GM13976 (cell line): ENCODE results near the gene RPL26.
"Not testable (repeated sequence)": the region's sequence is repeated elsewhere in the genome, so short reads cannot be mapped to it uniquely, and the experiment has no call there.

ENCODE experiments used
- DNase-seq: peaks from one replicate; pipeline ENCODE4 v3.0.0; 2012; ENCODE audit warnings: low spot score
- in situ Hi-C: fragments of 300-500 bp; cut with MboI; formaldehyde crosslinking; loops from one replicate; pipeline ENCODE4 v1.12.0; 2022; ENCODE audit warnings: low sequenced_read_pairs, mixed read lengths, inconsistent platforms; ENCODE audit not compliant: unreplicated experiment
- TF ChIP-seq, protein P1 (sequence below): IDR thresholded peaks from 2 replicates; pipeline ENCODE4 v1.5.1; 2012; ENCODE audit warnings: borderline replicate concordance, mild to moderate bottlenecking; ENCODE audit not compliant: insufficient read depth; ENCODE audit errors: extremely low read depth, missing control alignments, control extremely low read depth

RPL26 gene

DNA sequence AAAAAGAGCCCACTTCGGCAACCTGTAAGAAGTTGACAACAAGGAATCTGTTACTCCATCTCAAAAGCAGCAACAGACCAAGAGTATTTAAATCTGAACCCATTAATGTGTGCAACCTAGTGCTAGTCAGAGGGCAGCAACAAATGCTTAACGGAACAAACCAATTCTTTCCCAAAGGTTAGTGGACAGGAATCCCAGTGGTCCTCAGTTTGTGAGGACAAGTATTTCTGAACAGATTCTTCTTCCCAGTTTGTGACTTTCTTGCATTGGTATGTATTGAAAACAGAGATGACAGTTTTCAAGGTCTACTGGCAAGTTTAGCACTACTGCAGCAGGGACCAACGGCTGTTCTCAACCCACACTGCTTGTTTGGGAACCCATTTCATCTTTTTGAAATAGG is 2.9 kb downstream of the RPL26 start:
- in situ Hi-C loops, result no loop called here
- no peak for DNase-seq
- TF ChIP-seq, protein P1, sequence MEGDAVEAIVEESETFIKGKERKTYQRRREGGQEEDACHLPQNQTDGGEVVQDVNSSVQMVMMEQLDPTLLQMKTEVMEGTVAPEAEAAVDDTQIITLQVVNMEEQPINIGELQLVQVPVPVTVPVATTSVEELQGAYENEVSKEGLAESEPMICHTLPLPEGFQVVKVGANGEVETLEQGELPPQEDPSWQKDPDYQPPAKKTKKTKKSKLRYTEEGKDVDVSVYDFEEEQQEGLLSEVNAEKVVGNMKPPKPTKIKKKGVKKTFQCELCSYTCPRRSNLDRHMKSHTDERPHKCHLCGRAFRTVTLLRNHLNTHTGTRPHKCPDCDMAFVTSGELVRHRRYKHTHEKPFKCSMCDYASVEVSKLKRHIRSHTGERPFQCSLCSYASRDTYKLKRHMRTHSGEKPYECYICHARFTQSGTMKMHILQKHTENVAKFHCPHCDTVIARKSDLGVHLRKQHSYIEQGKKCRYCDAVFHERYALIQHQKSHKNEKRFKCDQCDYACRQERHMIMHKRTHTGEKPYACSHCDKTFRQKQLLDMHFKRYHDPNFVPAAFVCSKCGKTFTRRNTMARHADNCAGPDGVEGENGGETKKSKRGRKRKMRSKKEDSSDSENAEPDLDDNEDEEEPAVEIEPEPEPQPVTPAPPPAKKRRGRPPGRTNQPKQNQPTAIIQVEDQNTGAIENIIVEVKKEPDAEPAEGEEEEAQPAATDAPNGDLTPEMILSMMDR, result no peak

DNA sequence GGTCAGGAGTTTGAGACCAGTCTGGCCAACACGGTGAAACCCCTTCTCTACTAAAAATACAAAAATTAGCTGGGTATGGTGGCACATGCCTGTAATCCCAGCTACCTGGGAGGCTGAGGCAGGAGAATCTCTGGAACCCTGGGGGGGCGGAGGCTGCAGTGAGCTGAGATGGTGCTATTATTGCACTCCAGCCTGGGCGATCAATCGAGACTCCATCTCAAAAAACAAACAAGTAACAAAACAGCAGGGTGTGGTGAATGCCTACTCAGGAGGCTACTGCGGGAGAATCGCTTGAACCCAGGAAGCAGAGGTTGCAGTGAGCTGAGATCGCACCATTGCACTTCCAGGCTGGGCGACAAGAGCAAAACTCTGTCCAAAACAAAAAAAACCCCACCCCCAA is 4.9 kb downstream of the RPL26 start:
- DNase-seq, in situ Hi-C loops: not testable (repeated sequence)

- TF ChIP-seq, protein P1, result no peak
- DNase-seq, result no peak
Measured at GRCh38 chr17:8377422-8377821, 5.6 kb downstream of the RPL26 start.

GRCh38 chr17:8376271-8377067 is 6.5 kb downstream of the RPL26 start, which contains the start of gene KRABD2:
KRABD2 (minus strand) TSS chr17:8376704.
- DNase-seq, result peak; percentile 97
- in situ Hi-C loops, result no loop called here
- TF ChIP-seq, protein P1, result peak; percentile 76

More at GRCh38 chr17:8377422-8377821, 5.6 kb downstream of the RPL26 start:
- in situ Hi-C loops, result no loop called here

DNA sequence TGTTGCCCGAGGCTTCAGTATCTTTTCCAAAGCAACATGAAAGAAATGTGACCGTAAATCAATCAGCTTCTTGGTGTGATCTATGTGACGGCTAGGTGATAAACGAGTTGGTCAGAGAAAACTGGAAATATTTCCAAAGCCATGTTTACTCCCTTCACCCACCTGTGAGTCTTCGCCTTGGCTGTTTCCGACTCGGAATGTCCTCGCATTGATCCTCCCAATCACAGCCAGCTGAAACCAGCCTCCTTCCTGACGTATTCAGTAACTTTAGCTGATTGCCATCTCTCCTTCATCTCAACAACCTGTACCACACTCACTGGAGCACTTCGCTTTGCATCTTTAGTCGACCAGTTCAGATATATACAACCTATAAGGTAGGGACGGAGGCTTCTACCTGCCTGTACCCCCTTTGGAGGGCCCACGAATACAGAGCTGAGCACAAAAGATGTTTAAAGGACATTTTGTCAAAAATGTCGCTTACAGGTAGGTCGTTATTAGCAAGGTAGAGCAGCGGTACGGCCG is 7.2 kb downstream of the RPL26 start:
- in situ Hi-C loops, result no loop called here
- TF ChIP-seq, protein P1, result no peak
- peak; percentile 46 for DNase-seq

GRCh38 chr17:8373856-8374255 is 9.1 kb downstream of the RPL26 start:
- DNase-seq, in situ Hi-C loops: not testable (repeated sequence)

DNA sequence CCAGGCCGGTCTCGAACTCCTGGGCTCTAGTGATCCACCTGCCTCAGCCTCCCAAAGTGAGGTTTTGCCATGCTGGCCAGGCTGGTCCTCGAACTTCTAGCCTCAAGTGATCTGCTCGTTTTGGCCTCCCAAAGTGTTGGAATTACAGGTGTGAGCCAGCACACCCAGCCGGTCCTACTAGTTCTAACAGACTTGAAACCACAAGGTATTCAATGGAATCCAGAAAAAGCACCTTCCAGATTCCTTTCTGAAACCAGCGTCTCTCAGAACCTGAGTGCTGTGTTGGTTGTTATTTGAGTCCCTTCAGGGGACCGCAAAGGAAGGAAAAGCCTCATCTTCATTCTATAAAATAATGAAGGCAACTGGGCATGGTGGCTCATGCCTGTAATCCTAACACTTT is 10.6 kb downstream of the RPL26 start:
- in situ Hi-C loops, result no loop called here
- DNase-seq, result no peak
- TF ChIP-seq, protein P1, result no peak
